Astrocyte (in vitro differentiated cells and primary cell): Measurements from ENCODE around the gene HSPG2. TPM values are rescaled to one million over a fixed set of nuclear protein-coding genes. Genes with fewer than 3 reads are reported as not detected.

Experiments used
- DNase-seq: peaks from one replicate; pipeline ENCODE4 v3.0.0-alpha.2; 2010; ENCODE audit warnings: low read depth
- FAIRE-seq: peaks from 2 replicates; lab custom pipeline; 2011; peaks lifted over from hg19 to GRCh38; lab: Jason Lieb, UNC
- H2AFZ ChIP-seq: 2 replicates; pipeline ENCODE4 v1.6.0; 2012; ENCODE audit warnings: low read depth, low read length, inconsistent platforms
- H3K27ac ChIP-seq: 2 replicates; pipeline ENCODE4 v1.5.1; 2011; ENCODE audit warnings: low read depth, low read length, inconsistent platforms
- H3K27me3 ChIP-seq: 2 replicates; pipeline ENCODE4 v1.6.0; 2011; ENCODE audit warnings: low read length, inconsistent platforms; ENCODE audit not compliant: insufficient read depth
- H3K36me3 ChIP-seq: 2 replicates; pipeline ENCODE4 v1.5.1; 2011; ENCODE audit warnings: low read length, inconsistent platforms; ENCODE audit not compliant: insufficient read depth
- H3K4me1 ChIP-seq: 2 replicates; pipeline ENCODE4 v1.5.1; 2011; ENCODE audit warnings: low read length, inconsistent platforms; ENCODE audit not compliant: insufficient read depth
- H3K4me2 ChIP-seq: 2 replicates; pipeline ENCODE4 v1.6.0; 2012; ENCODE audit warnings: low read length, inconsistent platforms
- H3K4me3 ChIP-seq: 2 replicates; pipeline ENCODE4 v1.5.1; 2011; ENCODE audit warnings: low read depth, mild to moderate bottlenecking, low read length, inconsistent platforms; ENCODE audit not compliant: insufficient read depth
- H3K79me2 ChIP-seq: 2 replicates; pipeline ENCODE4 v1.6.0; 2012; ENCODE audit warnings: mild to moderate bottlenecking, low read length, inconsistent platforms; ENCODE audit not compliant: insufficient read depth
- H3K9ac ChIP-seq: 2 replicates; pipeline ENCODE4 v1.6.0; 2012; ENCODE audit warnings: mild to moderate bottlenecking, low read length, inconsistent platforms
- H3K9me3 ChIP-seq: 2 replicates; pipeline ENCODE4 v1.5.1; 2012; ENCODE audit warnings: low read depth, mild to moderate bottlenecking, low read length, inconsistent platforms; ENCODE audit not compliant: insufficient read depth
- H4K20me1 ChIP-seq: 2 replicates; pipeline ENCODE4 v1.6.0; 2012; ENCODE audit warnings: low read length, inconsistent platforms; ENCODE audit not compliant: insufficient read depth
- H3K27ac Mint-ChIP-seq: one replicate; pipeline ENCODE4 v1.8.0; 2021; ENCODE audit warnings: mild to moderate bottlenecking, mixed read lengths; ENCODE audit not compliant: unreplicated experiment
- H3K27me3 Mint-ChIP-seq: one replicate; pipeline ENCODE4 v1.8.0; 2021; ENCODE audit warnings: low read depth, mixed read lengths; ENCODE audit not compliant: unreplicated experiment
- H3K36me3 Mint-ChIP-seq: one replicate; pipeline ENCODE4 v1.8.0; 2021; ENCODE audit warnings: low read depth, mixed read lengths; ENCODE audit not compliant: unreplicated experiment
- H3K4me1 Mint-ChIP-seq: one replicate; pipeline ENCODE4 v1.8.0; 2021; ENCODE audit warnings: low read depth, mixed read lengths; ENCODE audit not compliant: unreplicated experiment
- H3K4me3 Mint-ChIP-seq: one replicate; pipeline ENCODE4 v1.8.0; 2021; ENCODE audit warnings: mild to moderate bottlenecking, moderate library complexity, mixed read lengths; ENCODE audit not compliant: unreplicated experiment
- H3K9me3 Mint-ChIP-seq: one replicate; pipeline ENCODE4 v1.8.0; 2021; ENCODE audit warnings: mild to moderate bottlenecking, mixed read lengths; ENCODE audit not compliant: unreplicated experiment
- CTCF ChIP-seq: IDR thresholded peaks from 2 replicates; pipeline ENCODE4 v1.5.1; 2011; ENCODE audit warnings: low read depth, mild to moderate bottlenecking, inconsistent platforms, low read length, moderate library complexity; ENCODE audit not compliant: insufficient read depth
- EZH2 ChIP-seq: IDR thresholded peaks from 2 replicates; pipeline ENCODE4 v1.6.1; 2012; ENCODE audit warnings: mild to moderate bottlenecking, low read length, inconsistent platforms; ENCODE audit not compliant: insufficient read depth
- total RNA-seq: library from RNA; stranded (reverse); gene quantifications from 2 replicates; pipeline ENCODE4 v1.2.1, GENCODE V29; 2021

Gene HSPG2
- total RNA-seq, 1 donor from 2014 or later: 249 TPM

- Histone ChIP-seq H3K9me3 (no peaks in the 10 kb centered on the region), H3K9ac (no peak overlapping the region), H4K20me1 (peaks cover 12% of the 10 kb centered on the region), H2AFZ (no peak overlapping the region), H3K4me1 (no peaks in the 10 kb centered on the region), H3K36me3 (peaks cover 9% of the 10 kb centered on the region), H3K27me3 (no peaks in the 10 kb centered on the region), H3K4me3 (no peak overlapping the region), H3K27ac (no peak overlapping the region), H3K4me2 (no peak overlapping the region), H3K79me2 (no peaks in the 10 kb centered on the region)
- H3K9me3 Mint-ChIP-seq: no peaks in the 10 kb centered on the region
- H3K27me3 Mint-ChIP-seq: no peaks in the 10 kb centered on the region
- no peak overlapping the region for H3K4me3 Mint-ChIP-seq
- DNase-seq (no peak), FAIRE-seq (no peak)
- peaks cover 7% of the 10 kb centered on the region for H3K4me1 Mint-ChIP-seq
- no peak overlapping the region for H3K27ac Mint-ChIP-seq
- TF ChIP-seq CTCF: no peak
- no peak for TF ChIP-seq EZH2
- H3K36me3 Mint-ChIP-seq: peaks cover 26% of the 10 kb centered on the region
Observed at GRCh38 chr1:21822349-21822748, 114.8 kb downstream of the HSPG2 start.

- peaks cover 15% of the 10 kb centered on the region for H3K4me1 Mint-ChIP-seq
- peaks cover 7% of the 10 kb centered on the region for H3K36me3 ChIP-seq
- FAIRE-seq: no peak
- DNase-seq: no peak
- H3K9me3 ChIP-seq: no peaks in the 10 kb centered on the region
- no peak overlapping the region for H3K4me2 ChIP-seq
- peaks cover 22% of the 10 kb centered on the region for H3K36me3 Mint-ChIP-seq
- H3K4me3 Mint-ChIP-seq: peak overlapping the region; percentile 34
- H3K4me1 ChIP-seq: peaks cover 6% of the 10 kb centered on the region
- no peaks in the 10 kb centered on the region for H3K27me3 ChIP-seq
- no peak overlapping the region for H3K27ac Mint-ChIP-seq
- no peak overlapping the region for H3K4me3 ChIP-seq
- no peak overlapping the region for H3K9ac ChIP-seq
- TF ChIP-seq EZH2 (no peak), CTCF (no peak)
- no peaks in the 10 kb centered on the region for H3K27me3 Mint-ChIP-seq
- H2AFZ ChIP-seq: no peak overlapping the region
- no peak overlapping the region for H3K27ac ChIP-seq
- H3K79me2 ChIP-seq: no peaks in the 10 kb centered on the region
- peaks cover 12% of the 10 kb centered on the region for H4K20me1 ChIP-seq
- no peaks in the 10 kb centered on the region for H3K9me3 Mint-ChIP-seq
Observed at GRCh38 chr1:21821385-21822019, 115.6 kb downstream of the HSPG2 start.

- Histone ChIP-seq H2AFZ (no peak overlapping the region), H3K27me3 (no peaks in the 10 kb centered on the region), H3K4me1 (peaks cover 6% of the 10 kb centered on the region), H3K27ac (no peak overlapping the region), H3K36me3 (peaks cover 7% of the 10 kb centered on the region), H3K9ac (no peak overlapping the region), H3K79me2 (no peaks in the 10 kb centered on the region), H3K4me2 (no peak overlapping the region), H3K9me3 (no peaks in the 10 kb centered on the region), H3K4me3 (no peak overlapping the region), H4K20me1 (peaks cover 12% of the 10 kb centered on the region)
- peaks cover 21% of the 10 kb centered on the region for H3K4me1 Mint-ChIP-seq
- TF ChIP-seq EZH2 (no peak), CTCF (no peak)
- peaks cover 22% of the 10 kb centered on the region for H3K36me3 Mint-ChIP-seq
- peak overlapping the region; percentile 34 for H3K4me3 Mint-ChIP-seq
- no peak overlapping the region for H3K27ac Mint-ChIP-seq
- H3K9me3 Mint-ChIP-seq: no peaks in the 10 kb centered on the region
- no peak for FAIRE-seq
- no peaks in the 10 kb centered on the region for H3K27me3 Mint-ChIP-seq
- DNase-seq: no peak
Observed at GRCh38 chr1:21820597-21821232, 116.4 kb downstream of the HSPG2 start.
